Skin of body (tissue), 2 donors: ENCODE measurements around the gene HS6ST3. TPM values are rescaled to one million over a fixed set of nuclear protein-coding genes. Genes with fewer than 3 reads are reported as not detected.
"Not testable (repeated sequence)": the region's sequence is repeated elsewhere in the genome, so short reads cannot be mapped to it uniquely, and the experiment has no call there.

Experiments
- DNase-seq: peaks from one replicate; lab custom pipeline; 2025; lab: John Stamatoyannopoulos, UW
- total RNA-seq: library from RNA; depleted of rRNA; stranded (reverse); fragments of >200 nt; gene quantifications from one replicate; pipeline ENCODE4 v1.2.3, GENCODE V29; 2014

The HS6ST3 gene
- total RNA-seq, 1 donor from 2014 or later, result 1.7 TPM

DNA sequence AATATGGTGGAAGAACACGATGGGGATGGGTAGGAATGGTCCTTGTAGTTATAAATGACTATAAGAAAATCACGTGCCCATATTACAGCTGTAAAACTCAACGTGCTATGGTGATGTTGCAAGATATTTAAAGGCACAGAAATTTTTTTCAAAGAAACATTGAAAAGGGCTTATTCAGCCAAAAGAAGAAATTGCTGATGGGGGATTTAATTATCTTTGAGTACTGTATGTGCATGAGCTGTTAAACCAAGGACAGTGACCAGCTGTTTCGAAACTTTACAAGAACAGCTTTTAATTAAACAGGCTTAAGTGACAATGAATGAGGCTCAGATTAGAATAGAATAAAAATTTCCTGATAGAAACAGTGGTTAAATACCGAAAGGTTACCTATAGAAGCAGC lies 339.0 kb downstream of the HS6ST3 start:
- no peak for DNase-seq

DNA sequence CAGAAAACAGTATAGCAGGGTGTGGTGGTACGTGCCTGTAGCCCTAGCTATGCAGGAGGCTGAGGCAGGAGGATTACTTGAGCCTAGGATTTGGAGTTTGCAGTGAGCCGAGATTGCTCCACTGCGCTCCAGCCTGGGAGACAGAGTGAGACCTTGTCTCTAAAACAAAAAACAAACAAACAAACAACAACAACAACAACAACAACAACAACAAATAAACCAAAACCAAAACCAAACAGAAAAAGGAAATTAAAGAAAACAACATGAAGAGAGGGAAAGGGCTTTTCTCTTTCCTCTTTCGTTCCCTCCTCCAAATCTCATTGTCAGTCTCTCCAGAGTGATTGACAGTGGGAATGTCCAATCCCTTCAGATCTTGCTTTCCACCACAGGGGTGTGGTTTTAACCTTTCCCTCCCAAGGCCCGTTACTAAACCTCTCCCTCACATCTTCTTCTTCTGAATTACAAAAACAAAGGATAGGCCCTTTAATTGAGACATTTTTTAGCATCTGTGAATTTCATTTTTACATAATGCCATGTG lies 341.2 kb downstream of the HS6ST3 start:
- no peak for DNase-seq

DNA sequence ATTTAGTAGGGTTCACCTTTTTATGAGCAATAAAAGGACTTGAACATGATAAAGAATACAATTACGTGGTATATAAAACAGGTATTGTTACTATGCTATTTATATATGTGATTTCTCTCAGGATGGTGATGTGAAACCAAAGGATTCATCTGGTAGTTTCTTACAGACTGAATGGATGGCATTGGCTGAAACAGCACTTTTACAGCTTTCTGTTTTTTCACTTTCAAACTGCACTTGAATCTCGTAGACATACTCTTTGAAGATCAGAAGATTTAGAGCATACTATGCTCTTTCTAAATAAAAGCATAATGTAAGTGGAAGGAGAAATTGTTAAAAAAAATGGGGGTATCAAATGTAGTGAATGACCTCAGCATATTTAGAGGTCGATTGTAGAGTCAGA lies 354.8 kb downstream of the HS6ST3 start:
- no peak for DNase-seq

DNA sequence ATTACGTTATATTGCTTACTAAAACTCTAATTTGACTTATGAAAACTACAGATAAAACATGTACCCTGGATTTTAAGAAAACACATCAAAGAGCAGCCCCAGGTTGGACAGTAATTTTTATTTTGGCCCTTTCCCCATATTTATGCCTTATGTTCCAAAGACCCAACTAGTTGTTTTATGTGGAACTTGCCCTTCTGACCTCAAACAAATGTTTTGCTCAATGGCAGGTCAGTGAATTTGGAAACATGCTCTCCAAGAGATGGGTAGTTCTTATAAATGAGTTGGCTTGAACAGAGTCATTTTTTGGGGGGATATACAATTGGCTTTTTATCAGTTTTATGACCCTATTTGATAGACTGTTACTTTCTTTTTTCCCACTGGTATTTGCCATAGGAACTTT lies 360.0 kb downstream of the HS6ST3 start:
- no peak for DNase-seq

DNA sequence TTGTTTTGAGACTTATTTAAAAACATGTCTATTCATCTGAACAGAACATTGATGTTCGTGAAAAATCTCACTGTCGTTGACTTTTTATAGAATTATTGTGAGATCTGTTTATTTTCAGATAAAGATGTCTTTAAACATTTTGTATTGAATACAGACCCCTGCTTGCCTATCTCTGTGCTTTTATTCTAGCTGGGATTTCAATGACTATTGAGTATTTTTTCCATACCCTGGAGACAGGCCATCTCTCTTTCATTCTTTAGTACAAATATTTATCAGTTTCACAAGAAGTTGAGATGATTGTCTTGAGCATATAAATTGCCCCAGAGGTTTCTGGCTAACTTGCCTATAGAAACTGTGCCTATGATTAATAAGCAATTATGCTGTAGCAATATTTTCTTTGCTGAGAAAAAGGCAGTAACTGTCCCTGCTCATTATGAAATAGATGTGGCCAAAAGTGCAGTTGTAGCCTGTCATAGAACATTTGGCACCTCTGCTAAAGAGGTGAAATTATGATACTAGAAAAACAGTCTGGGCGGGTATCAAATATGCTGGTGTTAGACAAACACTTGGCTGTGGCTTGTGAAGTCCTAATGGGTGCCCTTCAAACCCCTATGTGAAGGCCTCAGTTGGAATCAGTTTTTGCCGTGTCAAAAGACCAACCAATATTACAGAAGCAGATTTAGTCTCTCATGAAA lies 360.6 kb downstream of the HS6ST3 start:
- DNase-seq, result no peak

DNA sequence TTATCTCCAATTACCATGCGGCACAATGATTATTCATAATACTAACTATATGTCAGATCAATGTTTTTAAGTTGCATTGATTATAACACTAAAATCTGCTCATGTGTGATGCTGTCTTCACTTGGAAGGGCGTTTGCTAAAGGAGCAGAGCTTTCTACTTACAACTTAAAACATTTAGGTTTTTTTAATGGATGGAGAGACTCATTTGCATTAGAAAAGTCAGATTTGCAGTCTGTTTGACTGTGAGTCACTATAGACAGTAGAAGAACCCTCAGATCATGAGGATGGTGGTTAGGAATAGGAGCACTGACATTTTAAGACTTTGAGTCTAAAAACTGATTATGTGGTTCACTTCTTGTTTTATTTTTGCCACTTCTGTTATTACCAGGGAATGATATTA lies 364.6 kb downstream of the HS6ST3 start:
- DNase-seq, result no peak

DNA sequence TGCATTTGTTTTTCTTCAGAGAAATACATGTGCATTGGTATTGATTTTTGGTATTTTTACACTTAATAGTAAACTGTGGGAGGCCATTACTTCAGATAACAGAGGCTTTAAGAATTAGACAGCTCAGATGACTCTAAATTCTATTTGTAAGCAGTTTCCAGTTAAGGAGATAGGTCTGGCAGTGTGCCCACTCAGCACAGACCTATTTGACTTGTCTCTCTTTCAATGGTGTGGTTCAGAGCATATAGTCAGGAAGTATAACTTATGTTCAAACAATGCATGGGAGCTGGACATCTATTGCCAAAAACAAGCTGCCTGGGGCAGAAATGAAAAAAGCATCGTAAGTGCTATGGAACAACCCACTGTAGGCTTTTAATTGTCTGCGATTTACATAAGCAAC lies 370.7 kb downstream of the HS6ST3 start:
- no peak for DNase-seq

DNA sequence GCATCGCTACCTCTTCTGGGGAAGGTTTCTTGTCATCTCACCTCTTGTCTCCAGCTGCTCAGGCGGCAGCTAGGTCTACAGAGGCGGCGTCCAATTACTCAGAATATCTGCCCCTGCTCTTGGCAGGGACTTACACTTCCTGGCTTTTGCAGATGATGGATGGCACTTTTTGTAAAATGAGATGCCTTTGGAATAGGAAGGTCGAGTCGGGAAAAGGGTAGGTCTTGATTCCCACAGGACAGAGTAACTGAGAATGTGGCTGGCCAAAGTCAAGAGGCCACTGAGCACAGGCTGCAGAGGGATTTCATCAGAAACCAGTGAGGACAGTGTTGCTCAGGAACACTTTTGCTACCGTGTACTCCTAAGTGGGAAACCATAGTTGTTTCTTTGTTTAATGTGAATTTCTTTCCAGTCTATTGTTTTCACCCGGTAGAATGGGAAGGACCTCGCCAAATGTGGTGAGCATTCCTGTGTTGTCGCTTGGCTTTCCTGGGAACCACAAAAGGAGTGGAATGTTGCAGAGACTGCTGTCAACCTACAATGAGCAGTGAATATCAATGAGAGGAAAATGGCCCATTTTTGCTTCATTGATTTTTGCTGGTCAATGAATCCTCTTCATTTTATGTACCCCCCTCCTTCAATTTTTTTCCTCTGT lies 383.7 kb downstream of the HS6ST3 start:
- DNase-seq, result no peak

DNA sequence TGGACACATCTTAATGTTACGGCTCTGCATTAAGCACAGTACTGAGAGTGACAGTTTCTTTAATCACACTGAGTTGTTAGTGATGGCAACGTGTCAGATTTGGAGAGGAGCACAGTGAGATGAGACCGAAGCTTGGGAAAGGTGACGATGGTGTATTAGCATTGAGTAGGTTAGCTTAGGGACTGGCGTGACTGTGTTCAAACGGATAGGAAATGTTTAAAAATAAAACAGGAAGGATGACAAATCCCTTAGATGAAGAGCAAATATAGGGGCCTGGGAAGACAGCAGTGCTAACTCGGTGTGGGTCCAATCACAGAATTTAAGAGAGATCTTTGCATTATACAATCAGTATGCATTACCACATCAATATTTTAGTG lies 384.3 kb downstream of the HS6ST3 start:
- DNase-seq, result no peak

DNA sequence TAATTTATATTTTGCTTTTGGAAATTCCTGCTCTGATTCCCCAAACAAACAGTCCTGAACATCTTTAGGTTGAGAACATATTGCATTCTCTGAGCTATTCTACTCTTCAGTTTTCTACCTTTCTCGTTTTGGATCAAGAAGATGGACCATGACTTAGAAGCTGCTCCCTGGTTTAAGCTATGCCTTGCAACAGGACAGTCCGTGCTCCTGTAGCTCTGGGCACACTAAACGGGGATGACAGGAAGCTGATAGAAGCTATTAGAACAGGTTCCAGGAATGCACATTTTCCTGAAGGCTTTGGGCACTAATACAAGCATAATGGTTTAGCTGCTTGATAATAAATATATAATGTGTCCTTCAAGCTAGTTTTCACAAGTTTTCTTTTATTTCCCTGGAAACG lies 385.2 kb downstream of the HS6ST3 start:
- DNase-seq, result no peak

DNA sequence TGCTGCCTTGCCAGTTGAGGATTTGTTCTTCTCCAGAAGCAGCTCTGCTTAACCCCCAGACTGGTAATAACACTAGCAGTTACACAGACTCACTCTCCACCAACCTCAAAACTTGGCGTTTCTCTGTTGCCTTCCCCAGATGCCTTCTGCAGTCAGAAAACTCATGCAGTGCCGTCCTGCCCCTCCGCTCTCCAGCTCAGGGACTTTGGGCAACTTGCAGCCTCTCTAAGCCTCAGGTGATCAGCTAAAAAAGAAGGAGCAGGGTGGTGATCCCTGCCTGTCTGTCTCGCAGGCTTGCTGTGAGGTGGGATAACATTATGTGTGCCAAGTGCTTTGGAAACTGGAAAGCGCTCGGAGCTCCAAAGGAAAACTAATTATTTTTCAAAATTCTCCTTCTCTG lies 391.6 kb downstream of the HS6ST3 start:
- no peak for DNase-seq

DNA sequence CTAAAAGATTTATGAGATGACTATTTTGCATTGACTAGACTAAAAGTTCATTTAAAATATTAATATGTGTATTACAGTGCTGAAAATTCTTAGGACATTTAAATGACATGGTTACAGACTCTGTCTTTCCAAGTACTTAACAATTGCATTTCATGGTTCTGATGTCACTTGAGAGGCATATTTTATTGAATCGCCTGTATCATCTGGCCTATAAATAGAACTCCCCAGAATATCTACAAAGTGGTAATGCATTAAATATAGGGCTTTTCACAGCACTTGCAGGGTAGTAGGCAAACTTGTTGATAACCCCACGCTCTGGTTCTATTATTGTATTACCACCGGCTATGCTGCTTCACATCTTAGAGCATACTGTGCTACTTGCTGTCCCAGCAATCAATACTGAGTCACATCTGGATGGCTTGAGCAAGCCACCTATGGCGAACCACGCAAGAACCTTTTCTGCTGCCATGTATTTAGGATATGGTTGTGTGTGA lies 400.6 kb downstream of the HS6ST3 start:
- no peak for DNase-seq

DNA sequence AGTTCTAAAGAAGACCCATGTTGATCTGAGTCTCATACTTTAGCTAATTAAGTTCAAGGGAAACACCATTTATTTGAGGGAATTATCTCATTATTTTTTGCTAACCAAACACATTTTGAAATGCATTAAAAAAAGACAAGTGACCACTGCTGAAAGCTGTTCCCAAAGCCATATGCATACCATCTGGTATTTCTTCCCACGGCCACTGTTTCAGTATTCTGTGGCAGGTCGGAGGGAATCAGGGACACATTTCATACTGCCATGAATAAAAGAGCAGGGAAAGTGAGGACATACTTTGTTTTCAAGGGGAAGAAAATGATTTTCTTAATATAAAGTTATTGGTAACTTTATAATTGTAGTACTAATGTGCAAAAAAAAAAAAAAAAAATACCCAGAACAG lies 401.2 kb downstream of the HS6ST3 start:
- no peak for DNase-seq

DNA sequence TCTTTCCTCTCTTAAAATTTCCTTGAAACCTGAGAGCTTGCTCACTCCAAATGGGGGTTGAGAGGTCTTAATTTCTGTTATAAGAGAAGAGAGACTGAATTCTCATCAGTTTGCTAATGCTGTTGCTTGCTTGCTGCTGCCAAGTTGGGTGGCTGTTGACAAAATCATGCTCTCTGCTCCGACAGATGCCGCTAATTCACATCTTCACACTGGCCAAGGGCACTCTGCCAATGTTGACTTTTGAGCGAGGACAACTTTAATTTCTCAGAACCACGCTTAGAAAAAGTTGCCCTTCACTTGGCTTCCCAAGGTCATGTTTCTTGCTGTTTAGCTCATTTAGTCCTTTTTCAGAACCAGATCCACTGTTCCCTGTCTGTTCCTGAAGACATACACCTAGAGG lies 402.9 kb downstream of the HS6ST3 start:
- no peak for DNase-seq

DNA sequence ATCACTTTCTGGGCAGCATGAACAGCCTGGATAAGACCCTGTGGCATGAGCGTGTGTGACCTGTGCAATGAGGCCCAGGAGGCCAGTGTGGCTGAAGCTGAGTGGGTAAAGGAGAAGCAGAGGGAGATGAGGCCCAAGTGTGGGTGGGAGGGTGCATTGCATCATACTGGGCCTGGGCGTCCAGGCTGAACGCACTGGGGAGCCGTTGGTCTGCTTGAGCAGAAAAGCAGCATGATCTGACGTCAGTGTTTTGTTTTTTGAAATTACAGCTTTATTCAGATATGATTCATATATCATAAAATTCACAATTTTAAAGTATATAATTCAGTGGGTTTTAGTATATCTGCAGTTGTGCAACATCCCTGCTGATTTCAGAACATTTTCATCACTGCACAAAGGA lies 409.7 kb downstream of the HS6ST3 start:
- DNase-seq, result no peak

DNA sequence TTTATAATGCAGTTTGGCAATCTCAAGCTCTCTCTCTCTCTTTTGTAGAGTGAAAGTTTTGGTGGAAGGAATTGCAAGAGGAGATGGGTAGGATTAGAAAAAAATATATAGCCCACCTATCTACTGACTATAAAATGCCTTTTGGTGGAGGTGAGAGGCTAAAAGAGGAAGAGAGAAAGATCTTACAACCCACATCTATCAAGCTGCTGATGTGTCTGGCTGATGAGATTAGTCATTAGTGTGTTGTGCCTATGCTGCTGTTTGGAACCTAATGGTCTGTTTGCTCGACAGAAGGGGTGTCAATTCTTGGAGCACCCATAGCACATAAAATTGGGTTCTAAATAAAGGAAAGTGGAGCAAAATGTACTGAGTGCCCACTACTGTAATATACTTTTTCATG lies 411.0 kb downstream of the HS6ST3 start:
- no peak for DNase-seq

DNA sequence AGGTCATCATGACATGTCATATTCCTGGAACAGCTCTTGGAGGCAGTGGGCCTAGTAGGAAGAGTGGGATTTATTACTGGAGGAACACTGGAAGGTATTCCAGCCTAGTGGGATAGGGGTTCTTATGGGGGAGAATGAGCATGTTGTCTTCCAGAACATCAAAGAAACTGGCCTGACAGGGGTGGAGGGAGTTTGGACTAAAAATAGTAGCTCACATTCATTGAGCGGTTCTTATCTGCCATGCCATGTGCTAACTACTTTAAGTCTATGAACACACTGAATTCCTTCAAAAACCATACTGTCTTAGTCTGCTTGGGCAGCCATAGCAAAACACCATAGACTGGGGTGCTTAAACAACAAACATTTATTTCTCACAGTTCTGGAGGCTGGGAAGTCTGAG lies 413.6 kb downstream of the HS6ST3 start:
- no peak for DNase-seq

DNA sequence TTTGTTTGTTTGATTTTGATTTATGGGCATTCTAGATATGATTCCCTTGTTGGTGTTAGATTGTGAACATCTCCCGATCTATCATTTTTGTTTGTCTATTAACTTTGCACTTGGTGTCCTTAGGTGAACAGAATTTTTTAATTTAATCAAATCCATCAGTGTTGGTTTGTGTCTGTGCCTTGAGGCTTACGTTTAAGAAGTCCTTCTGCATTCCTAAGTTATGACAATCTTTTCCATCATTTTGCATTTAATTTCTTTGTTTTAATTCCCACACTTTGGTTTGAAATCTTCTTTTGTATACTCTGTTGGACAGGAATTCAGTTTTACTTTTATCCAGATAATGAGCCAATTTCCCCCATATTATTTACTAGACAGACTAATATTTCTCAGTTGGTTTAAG lies 421.7 kb downstream of the HS6ST3 start:
- DNase-seq, result no peak

DNA sequence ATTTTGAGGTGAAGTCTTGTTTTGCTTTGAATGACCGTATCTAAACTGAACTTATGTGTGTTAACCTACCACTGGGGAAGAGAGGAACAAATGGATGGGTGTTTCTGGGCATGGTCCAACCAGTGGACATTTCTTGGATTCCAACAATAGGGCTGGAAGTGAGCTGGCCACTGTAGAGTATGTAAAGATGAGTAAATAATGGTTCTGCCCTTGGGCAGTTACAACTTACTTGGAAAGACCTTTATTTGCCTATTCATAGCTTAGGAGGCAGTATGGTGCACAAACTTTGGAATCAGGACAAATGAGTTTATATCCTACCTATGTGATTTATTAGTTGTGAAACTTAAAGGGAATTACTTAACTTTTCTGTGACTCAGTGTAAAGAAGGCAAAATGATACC lies 429.5 kb downstream of the HS6ST3 start:
- DNase-seq, result no peak

DNA sequence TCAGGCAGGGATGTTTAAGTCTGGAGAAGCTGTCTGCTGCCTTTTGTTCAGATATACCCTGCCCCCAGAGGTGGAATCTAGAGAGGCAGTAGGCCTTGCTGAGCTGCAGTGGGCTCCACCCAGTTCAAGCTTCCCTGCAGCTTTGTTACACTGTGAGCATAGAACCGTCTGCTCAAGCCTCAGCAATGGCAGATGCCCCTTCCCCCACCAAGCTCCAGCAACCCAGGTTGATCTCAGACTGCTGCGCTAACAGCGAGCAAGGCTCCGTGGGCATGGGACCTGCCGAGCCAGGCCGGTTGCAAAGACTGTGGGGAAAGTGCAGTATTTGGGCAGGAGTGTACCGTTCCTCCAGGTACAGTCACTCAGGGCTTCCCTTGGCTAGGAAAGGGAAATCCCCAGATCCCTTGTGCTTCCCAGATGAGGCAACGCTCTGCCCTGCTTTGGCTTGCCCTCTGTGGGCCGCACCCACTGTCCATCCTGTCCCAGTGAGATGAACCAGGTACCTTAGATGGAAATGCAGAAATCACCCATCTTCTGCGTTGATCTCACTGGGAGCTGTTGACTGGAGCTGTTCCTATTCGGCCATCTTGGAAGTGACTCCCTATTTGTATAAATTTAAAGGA lies 434.6 kb downstream of the HS6ST3 start:
- DNase-seq, result not testable (repeated sequence)

DNA sequence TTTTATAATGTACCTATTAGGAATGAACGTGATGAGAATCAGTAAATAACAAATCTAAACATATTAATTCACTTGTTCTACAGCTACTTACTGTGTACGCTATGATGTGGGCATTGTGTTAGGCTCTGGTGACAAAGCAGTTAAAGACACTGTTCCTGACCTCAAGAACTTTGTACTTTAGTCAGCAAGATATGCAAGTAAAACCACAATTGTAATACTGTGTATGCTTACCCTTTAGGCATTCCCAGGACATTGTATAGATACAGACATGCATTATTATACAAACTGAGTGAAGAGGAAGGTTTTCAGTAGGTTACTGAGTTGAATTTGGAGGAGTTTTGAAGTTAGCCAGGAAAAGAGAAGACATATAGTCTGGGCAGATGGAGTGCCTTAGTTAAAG lies 435.8 kb downstream of the HS6ST3 start:
- no peak for DNase-seq

DNA sequence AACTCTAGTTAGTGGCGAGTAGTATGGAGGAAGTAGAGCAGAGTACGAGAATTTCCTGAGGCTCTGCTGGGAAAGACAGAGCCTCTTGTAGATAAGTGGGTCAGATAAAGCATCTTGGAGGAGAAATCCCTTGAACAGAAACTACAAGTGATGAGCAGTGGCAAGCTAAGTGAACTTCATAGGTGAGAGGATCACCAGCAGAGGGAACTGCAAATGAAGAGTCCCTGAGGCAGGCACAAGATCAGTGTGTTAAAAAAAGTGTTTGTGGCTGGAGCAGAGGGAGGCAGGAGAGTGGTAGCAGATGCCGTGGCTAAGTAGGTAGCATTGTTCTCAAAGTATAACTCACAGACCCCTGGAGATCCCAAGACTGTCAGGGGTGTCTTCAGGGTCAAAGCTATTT lies 437.6 kb downstream of the HS6ST3 start:
- DNase-seq, result no peak

DNA sequence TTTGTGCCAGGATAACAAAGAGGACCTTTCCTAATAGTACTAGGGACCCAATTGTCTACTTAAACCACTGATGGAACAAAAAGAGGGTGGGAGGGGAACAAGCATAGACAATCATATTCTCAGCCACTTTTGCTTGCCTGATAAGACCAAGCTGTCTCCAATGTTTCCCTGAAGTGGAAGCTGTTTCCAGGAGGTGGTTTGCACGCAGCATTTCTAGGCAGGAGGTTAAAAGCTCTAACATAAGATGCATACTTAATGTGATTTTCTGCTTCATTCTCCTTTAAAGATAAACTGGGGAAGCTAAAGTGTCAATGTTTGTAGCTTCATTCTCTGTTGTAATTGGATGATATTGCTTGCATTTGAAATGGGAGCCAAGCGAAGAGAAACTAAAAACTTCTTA lies 442.9 kb downstream of the HS6ST3 start:
- DNase-seq, result no peak
